Loucy (cell line): Measurements from ENCODE around the gene FARP1.

Experiments used
- CTCF ChIP-seq: fragments of 200-600 bp; sonication (generic); conservative IDR thresholded peaks from 2 replicates; pipeline ENCODE4 v1.5.1; 2014; ENCODE audit warnings: mild to moderate bottlenecking, antibody characterized with exemption, low read length
- EZH2phosphoT487 ChIP-seq: fragments of 200-600 bp; IDR thresholded peaks from 2 replicates; pipeline ENCODE4 v1.6.1; 2018; ENCODE audit warnings: antibody characterized with exemption, mild to moderate bottlenecking, moderate library complexity, borderline replicate concordance

GRCh38 chr13:98442391-98443230 is 299.7 kb downstream of the FARP1 start:
- TF ChIP-seq CTCF, result no peak
- TF ChIP-seq EZH2phosphoT487, result no peak
